ENCODE measurements around the gene RAB11FIP4.

- TF ChIP-seq CTCF (IDR thresholded peaks at IDR 0.05; ENCODE audit: insufficient read depth, low read length) (no peak), POLR2AphosphoS5 (IDR thresholded peaks at IDR 0.05; ENCODE audit: low read depth) (no peak), REST (IDR thresholded peaks at IDR 0.05; ENCODE audit: insufficient replicate concordance, low read depth) (no peak), SPI1 (IDR thresholded peaks at IDR 0.05; ENCODE audit: borderline replicate concordance, low read depth) (peak; percentile 88)
Observed at GRCh38 chr17:31404028-31404949, 12.8 kb downstream of the RAB11FIP4 start.
